ENCODE data around the gene RIMS3.

DNA sequence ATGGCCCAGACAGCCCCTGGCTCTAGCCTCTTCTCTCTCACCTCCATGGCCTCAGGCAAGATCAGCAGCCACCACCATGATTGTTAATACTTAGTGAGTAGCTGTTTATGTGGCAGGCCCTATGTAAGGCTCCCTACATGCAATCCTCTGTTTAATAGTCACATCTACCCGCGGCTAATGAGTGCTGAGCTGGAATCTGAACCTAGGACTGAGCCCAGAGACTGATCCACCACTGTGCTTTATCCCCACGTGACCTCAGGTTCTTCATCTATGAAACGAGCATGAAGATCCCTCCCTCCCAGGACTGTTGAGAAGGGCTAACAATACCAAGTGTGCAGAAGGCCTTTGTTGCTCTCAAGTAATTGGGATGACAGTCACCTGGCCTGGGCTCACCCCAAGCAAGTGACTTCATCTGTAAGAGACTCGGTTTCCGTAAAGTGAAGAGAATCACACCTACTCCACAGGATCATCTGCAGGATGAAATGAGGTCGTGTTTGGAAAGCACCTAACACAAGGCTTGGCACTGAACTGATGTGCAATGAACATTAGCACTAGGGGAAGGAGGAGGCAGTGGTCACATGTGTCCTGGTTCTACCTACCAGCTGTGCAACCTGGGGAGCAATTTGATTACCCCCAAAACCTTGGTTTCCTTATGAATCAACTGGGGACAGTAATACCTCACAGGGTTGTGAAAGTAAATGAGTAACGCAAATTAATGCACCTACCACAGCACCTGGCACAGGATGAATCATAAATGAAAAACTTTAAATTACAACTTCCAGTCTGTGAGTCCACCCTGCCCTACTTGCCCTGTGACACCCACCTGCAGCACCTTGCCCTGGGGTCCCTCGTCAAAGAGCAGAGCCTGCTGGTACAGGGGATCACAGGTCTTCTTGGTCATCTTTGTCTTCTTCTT is 37.2 kb downstream of the RIMS3 start:
- TF ChIP-seq, protein P1, sequence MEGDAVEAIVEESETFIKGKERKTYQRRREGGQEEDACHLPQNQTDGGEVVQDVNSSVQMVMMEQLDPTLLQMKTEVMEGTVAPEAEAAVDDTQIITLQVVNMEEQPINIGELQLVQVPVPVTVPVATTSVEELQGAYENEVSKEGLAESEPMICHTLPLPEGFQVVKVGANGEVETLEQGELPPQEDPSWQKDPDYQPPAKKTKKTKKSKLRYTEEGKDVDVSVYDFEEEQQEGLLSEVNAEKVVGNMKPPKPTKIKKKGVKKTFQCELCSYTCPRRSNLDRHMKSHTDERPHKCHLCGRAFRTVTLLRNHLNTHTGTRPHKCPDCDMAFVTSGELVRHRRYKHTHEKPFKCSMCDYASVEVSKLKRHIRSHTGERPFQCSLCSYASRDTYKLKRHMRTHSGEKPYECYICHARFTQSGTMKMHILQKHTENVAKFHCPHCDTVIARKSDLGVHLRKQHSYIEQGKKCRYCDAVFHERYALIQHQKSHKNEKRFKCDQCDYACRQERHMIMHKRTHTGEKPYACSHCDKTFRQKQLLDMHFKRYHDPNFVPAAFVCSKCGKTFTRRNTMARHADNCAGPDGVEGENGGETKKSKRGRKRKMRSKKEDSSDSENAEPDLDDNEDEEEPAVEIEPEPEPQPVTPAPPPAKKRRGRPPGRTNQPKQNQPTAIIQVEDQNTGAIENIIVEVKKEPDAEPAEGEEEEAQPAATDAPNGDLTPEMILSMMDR (IDR thresholded peaks at IDR 0.05): no peak
- no peak for TF ChIP-seq POLR2A (IDR thresholded peaks at IDR 0.05)
